A549 (cell line): ENCODE data around the gene ANKRD28. TPM values are rescaled to one million over a fixed set of nuclear protein-coding genes. Genes with fewer than 3 reads are reported as not detected.

Source experiments
- ATAC-seq, 2 experiments: fragments of 200-7000 bp in 1 of 2; fragments of >200 bp in 1 of 2; cut with Nextera tagmentation in 1 of 2; cut with Tn5 transposase in 1 of 2; 3 replicates each; pipeline versions ENCODE4 v1.8.0 to v1.9.1; 2018 to 2020; ENCODE audit warnings: mild to moderate bottlenecking in 1 of 2, moderate library complexity in 1 of 2
- CTCF ChIA-PET: fragments of 300-600 bp; sonication (Branson Sonifier 250); formaldehyde crosslinking; extraction: SDS; loops from one replicate; lab custom pipeline; 2021; ENCODE audit warnings: antibody characterized with exemption, inconsistent platforms; lab: Yijun Ruan, JAX
- POLR2A ChIA-PET: fragments of 350-600 bp; formaldehyde crosslinking; extraction: SDS; loops from one replicate; lab custom pipeline; 2021; ENCODE audit warnings: antibody characterized with exemption, inconsistent platforms; lab: Yijun Ruan, JAX
- DNase-seq, 2 experiments: peaks; one replicate each; pipeline versions ENCODE4 v3.0.0 to v3.0.0-alpha.2; 2011 to 2016; ENCODE audit warnings: low read depth in 1 of 2, low spot score in 1 of 2
- FAIRE-seq: peaks from 2 replicates; lab custom pipeline; 2011; peaks lifted over from hg19 to GRCh38; lab: Jason Lieb, UNC
- H3K27ac ChIP-seq, 2 experiments: fragments of >200 bp; sonication (Bioruptor Twin); formaldehyde crosslinking; 3 replicates each; pipeline ENCODE4 v1.5.1; 2016 to 2017
- H3K4me1 ChIP-seq: fragments of >200 bp; sonication (Bioruptor Twin); formaldehyde crosslinking; 3 replicates; pipeline ENCODE4 v1.6.1; 2016
- H3K4me2 ChIP-seq: fragments of >200 bp; sonication (Bioruptor Twin); formaldehyde crosslinking; 3 replicates; pipeline ENCODE4 v1.6.1; 2016
- H3K4me3 ChIP-seq: fragments of >200 bp; sonication (Bioruptor Twin); formaldehyde crosslinking; 3 replicates; pipeline ENCODE4 v1.5.1; 2016
- H3K9me3 ChIP-seq: fragments of >200 bp; sonication (Bioruptor Twin); formaldehyde crosslinking; 3 replicates; pipeline ENCODE4 v1.6.1; 2016
- CEBPB ChIP-seq, 2 experiments: fragments of >200 bp in 1 of 2; sonication (Bioruptor Twin) in 1 of 2; formaldehyde crosslinking in 1 of 2; IDR thresholded peaks; 2 replicates each; pipeline ENCODE4 v1.6.1; 2012 to 2016
- EHF ChIP-seq: fragments of 250-450 bp; sonication (Bioruptor Pico); IDR thresholded peaks from 2 replicates; pipeline ENCODE4 v1.5.0; 2020; ENCODE audit warnings: mild to moderate bottlenecking
- EP300 ChIP-seq, 2 experiments: fragments of >200 bp; sonication (Bioruptor Twin); formaldehyde crosslinking; IDR thresholded peaks; 2 replicates in 1 of 2; 3 replicates in 1 of 2; pipeline ENCODE4 v1.6.1; 2016 to 2017
- FOSB ChIP-seq: fragments of 250-450 bp; sonication (Bioruptor Pico); IDR thresholded peaks from 2 replicates; pipeline ENCODE4 v1.5.0; 2020; ENCODE audit warnings: mild to moderate bottlenecking, moderate library complexity
- FOSL2 ChIP-seq, 2 experiments: fragments of 450-650 bp in 1 of 2; fragments of >200 bp in 1 of 2; sonication (Bioruptor Twin) in 1 of 2; formaldehyde crosslinking; IDR thresholded peaks; 2 replicates each; pipeline versions ENCODE4 v1.5.0 to v1.6.1; 2016 to 2020; ENCODE audit warnings: mild to moderate bottlenecking in 1 of 2, moderate library complexity in 1 of 2
- FOXS1 ChIP-seq: fragments of 250-450 bp; sonication (Bioruptor Pico); IDR thresholded peaks from 2 replicates; pipeline ENCODE4 v1.5.0; 2020; ENCODE audit warnings: mild to moderate bottlenecking, moderate library complexity
- GATA3 ChIP-seq: IDR thresholded peaks from 2 replicates; pipeline ENCODE4 v1.6.1; 2012; ENCODE audit warnings: borderline replicate concordance
- HDAC2 ChIP-seq: fragments of 200-600 bp; sonication (generic); IDR thresholded peaks from 2 replicates; pipeline ENCODE4 v1.6.1; 2016
- HOXA7 ChIP-seq: fragments of 250-450 bp; sonication (Bioruptor Pico); IDR thresholded peaks from 2 replicates; pipeline ENCODE4 v1.5.0; 2020; ENCODE audit warnings: mild to moderate bottlenecking, moderate library complexity
- HOXB13 ChIP-seq: fragments of 250-450 bp; sonication (Bioruptor Pico); IDR thresholded peaks from 2 replicates; pipeline ENCODE4 v1.5.0; 2020; ENCODE audit warnings: low read depth, mild to moderate bottlenecking, moderate library complexity
- MAFK ChIP-seq: fragments of 450-650 bp; IDR thresholded peaks from 2 replicates; pipeline ENCODE4 v1.6.1; 2014; ENCODE audit not compliant: partially characterized antibody
- MAX ChIP-seq: IDR thresholded peaks from 2 replicates; pipeline ENCODE4 v1.6.1; 2012
- MYC ChIP-seq: IDR thresholded peaks from 2 replicates; pipeline ENCODE4 v1.6.1; 2012; ENCODE audit warnings: mild to moderate bottlenecking, inconsistent platforms, low read length, improper control_type of control experiment, borderline replicate concordance
- NFE2L2 ChIP-seq: fragments of 150-350 bp; conservative IDR thresholded peaks from 2 replicates; pipeline ENCODE4 v1.6.1; 2014; ENCODE audit warnings: low read length
- NPAS2 ChIP-seq: fragments of 250-450 bp; sonication (Bioruptor Pico); IDR thresholded peaks from 2 replicates; pipeline ENCODE4 v1.8.0; 2022; ENCODE audit warnings: mild to moderate bottlenecking, moderate library complexity, borderline replicate concordance
- PBX3 ChIP-seq: IDR thresholded peaks from 2 replicates; pipeline ENCODE4 v1.6.1; 2012
- PHF8 ChIP-seq: fragments of 200-600 bp; sonication (generic); IDR thresholded peaks from 2 replicates; pipeline ENCODE4 v1.6.1; 2016; ENCODE audit warnings: low read depth, mild to moderate bottlenecking, antibody characterized with exemption, moderate library complexity, borderline replicate concordance
- POLR2A ChIP-seq: IDR thresholded peaks from 2 replicates; pipeline ENCODE4 v1.6.1; 2012; ENCODE audit warnings: mild to moderate bottlenecking, low read length
- RAD21 ChIP-seq, 2 experiments: fragments of >200 bp in 1 of 2; sonication (Bioruptor Twin) in 1 of 2; formaldehyde crosslinking in 1 of 2; IDR thresholded peaks in 1 of 2; conservative IDR thresholded peaks in 1 of 2; 2 replicates in 1 of 2; 3 replicates in 1 of 2; pipeline ENCODE4 v1.6.1; 2012 to 2018; ENCODE audit warnings: inconsistent platforms in 1 of 2
- RFX5 ChIP-seq: fragments of 450-650 bp; IDR thresholded peaks from 2 replicates; pipeline ENCODE4 v1.7.1; 2014; ENCODE audit warnings: antibody characterized with exemption, mild to moderate bottlenecking, moderate library complexity
- RNF2 ChIP-seq: fragments of 200-600 bp; sonication (generic); IDR thresholded peaks from 2 replicates; pipeline ENCODE4 v1.6.1; 2016; ENCODE audit warnings: low read depth, mild to moderate bottlenecking, antibody characterized with exemption, moderate library complexity, borderline replicate concordance
- TFCP2L1 ChIP-seq: fragments of 250-450 bp; sonication (Bioruptor Pico); IDR thresholded peaks from 2 replicates; pipeline ENCODE4 v1.5.0; 2021; ENCODE audit warnings: mild to moderate bottlenecking
- USF2 ChIP-seq: fragments of 450-650 bp; IDR thresholded peaks from 2 replicates; pipeline ENCODE4 v1.6.1; 2014; ENCODE audit warnings: antibody characterized with exemption
- WGBS: methylation state at CpG from one replicate; pipeline ENCODE4 v1.1.6; 2017; ENCODE audit errors: missing lambda C conversion rate; 5-methylcytosine and 5-hydroxymethylcytosine counted together
- polyA plus RNA-seq, 4 experiments: library from polyadenylated mRNA; depleted of rRNA in 3 of 4; stranded (reverse); fragments of >200 nt; fragmentation: RNase III in 1 of 4; extraction: RNeasy Plus Mini Kit Qiagen cat#74134 plus additional on column Dnase treatment in 1 of 4; gene quantifications; 2 replicates in 3 of 4; 3 replicates in 1 of 4; pipeline ENCODE4 v1.2.3, GENCODE V29; 2011 to 2017

The ANKRD28 gene
- polyA plus RNA-seq, 2 of the 4 experiments (the other 2 are of a cell fraction), result 29.9 to 72.0 TPM

- Histone ChIP-seq H3K4me3 (no peak overlapping the region), H3K4me2 (peak overlapping the region; percentile 92), H3K4me1 (peaks cover 75% of the 10 kb centered on the region)
- WGBS, result 91% methylated on average over 4 of the region's 4 CpGs
- FAIRE-seq, result no peak
- CTCF ChIA-PET, result interaction anchor here (0.8 to 2.5 kb wide), 3 partner anchors 30 to 183 kb away, joined by 3 to 15 read pairs (median 7); partner anchors contain the start of genes BTD and HACL1
- TF ChIP-seq POLR2A (no peak), MAX (peak; percentile 36; the same call in 1 of the 2 replicates)
- TF ChIP-seq, all 56 proteins: peak for 1
- ATAC-seq, result no peak
- POLR2A ChIA-PET, result no interaction called here
- Histone ChIP-seq H3K9me3 (no peaks in the 10 kb centered on the region), H3K27ac (peak overlapping the region; percentile 75 to 95)
- DNase-seq, result no peak
These were observed 165.6 kb downstream of the ANKRD28 start for GRCh38 chr3:15632212-15632580.

GRCh38 chr3:15631426-15632211, 166.2 kb downstream of the ANKRD28 start:
- DNase-seq (no peak), ATAC-seq (peak in 1 of 2 experiments; percentile 13; a peak in 3 of 6 replicates), FAIRE-seq (no peak)
- WGBS, result 52% methylated on average over 12 of the region's 12 CpGs
- POLR2A ChIA-PET, result interaction anchor here (1.9 kb wide), 1 partner anchor 14 kb away, joined by 5 read pairs; no protein-coding TSS in a partner anchor
- TF ChIP-seq PHF8 (no peak), HOXA7 (CRISPR knock-in tag) (no peak), HOXB13 (no peak), RAD21 (conservative IDR thresholded peaks at IDR 0.05 in 1 of 2, IDR thresholded peaks at IDR 0.05 in 1 of 2) (no peak), NPAS2 (CRISPR knock-in tag) (no peak), FOSL2 (IDR thresholded peaks at IDR 0.05) (no peak), FOSL2 (CRISPR knock-in tag; IDR thresholded peaks at IDR 0.05) (peak; percentile 1; the same call in 1 of the 2 replicates), TFCP2L1 (CRISPR knock-in tag) (0 out of 2 replicates have a peak, but pooled peaks have one; percentile 27), USF2 (no peak), MAX (0 out of 2 replicates have a peak, but pooled peaks have one; percentile 20), FOSB (CRISPR knock-in tag) (0 out of 2 replicates have a peak, but pooled peaks have one; percentile 16)
- Histone ChIP-seq H3K27ac (peak overlapping the region; percentile 75 to 95), H3K4me1 (peaks cover 69% of the 10 kb centered on the region), H3K9me3 (no peaks in the 10 kb centered on the region), H3K4me3 (no peak overlapping the region), H3K4me2 (peak overlapping the region; percentile 92)
- CTCF ChIA-PET, result interaction anchor here (1.1 to 5.0 kb wide), 10 partner anchors 18 to 616 kb away, joined by 3 to 27 read pairs (median 4); no protein-coding TSS in a partner anchor

- DNase-seq, result peak; percentile 58 to 70
- H3K4me1 ChIP-seq, result peaks cover 61% of the 10 kb centered on the region
- POLR2A ChIA-PET, result interaction anchor here (1.4 to 1.9 kb wide), 2 partner anchors 15 to 167 kb away, joined by 5 read pairs; partner anchors contain the start of gene ANKRD28
These were observed 167.0 kb downstream of the ANKRD28 start for GRCh38 chr3:15630646-15631350.

More at GRCh38 chr3:15630646-15631350, 167.0 kb downstream of the ANKRD28 start:
- peak overlapping the region; percentile 92 for H3K4me2 ChIP-seq
- no peak for FAIRE-seq
- peak overlapping the region; percentile 75 to 95 for H3K27ac ChIP-seq
- H3K9me3 ChIP-seq, result no peaks in the 10 kb centered on the region
- CTCF ChIA-PET, result interaction anchor here (0.6 to 5.8 kb wide), 33 partner anchors 10 to 617 kb away, joined by 3 to 59 read pairs (median 4); partner anchors contain the start of gene ANKRD28
- peak overlapping the region; percentile 28 for H3K4me3 ChIP-seq
- no peak for TF ChIP-seq MYC
- no peak for TF ChIP-seq CEBPB (IDR thresholded peaks at IDR 0.05)
- TF ChIP-seq HDAC2, result no peak
- no peak for TF ChIP-seq RNF2
- no peak for TF ChIP-seq HOXA7 (CRISPR knock-in tag)
- no peak for TF ChIP-seq EHF (CRISPR knock-in tag)
- TF ChIP-seq FOXS1, result peak; percentile 95; the same call in 1 of the 2 replicates
- peak; percentile 48; the same call in 1 of the 2 replicates for TF ChIP-seq GATA3
- peak; percentile 56 for TF ChIP-seq MAFK
- no peak for TF ChIP-seq NFE2L2
- TF ChIP-seq EP300 (IDR thresholded peaks at IDR 0.05), result peak in 1 of 2 experiments; percentile 20; a peak in 1 of 5 replicates
- no peak for TF ChIP-seq RFX5
- TF ChIP-seq PBX3, result no peak
- TF ChIP-seq FOSL2 (IDR thresholded peaks at IDR 0.05), result no peak
- TF ChIP-seq FOSL2 (CRISPR knock-in tag; IDR thresholded peaks at IDR 0.05), result peak; percentile 27; the same call in 1 of the 2 replicates
- peak; percentile 55 to 75 for ATAC-seq
- under 1% methylated on average over 8 of the region's 8 CpGs for WGBS
